AG04450 (cell line): ENCODE measurements around the gene SPC24. TPM values are rescaled to one million over a fixed set of nuclear protein-coding genes. Genes with fewer than 3 reads are reported as not detected.

Source experiments
- CTCF ChIA-PET: fragments of 300-600, 350-600 bp; formaldehyde crosslinking; extraction: SDS; loops from one replicate; lab custom pipeline; 2022; ENCODE audit warnings: antibody characterized with exemption, inconsistent platforms; lab: Charles Lee
- POLR2A ChIA-PET: fragments of 350-600 bp; formaldehyde crosslinking; extraction: SDS; loops from one replicate; lab custom pipeline; 2021; ENCODE audit warnings: antibody characterized with exemption, inconsistent platforms; lab: Yijun Ruan, JAX
- DNase-seq: peaks from one replicate; pipeline ENCODE4 v3.0.0-alpha.2; 2011; ENCODE audit warnings: low read depth, low spot score
- H3K27ac ChIP-seq: one replicate; pipeline ENCODE4 v1.5.1; 2012; ENCODE audit warnings: low read depth, low read length, control low read depth
- H3K27me3 ChIP-seq: one replicate; pipeline ENCODE4 v1.6.0; 2012; ENCODE audit warnings: low read length; ENCODE audit not compliant: control insufficient read depth, insufficient read depth
- H3K4me3 ChIP-seq: 2 replicates; pipeline ENCODE4 v1.5.1; 2011; ENCODE audit warnings: mild to moderate bottlenecking, low read depth, low read length, control low read depth
- H3K9me3 ChIP-seq: 2 replicates; pipeline ENCODE4 v1.5.1; 2012; ENCODE audit warnings: low read length; ENCODE audit not compliant: control insufficient read depth, insufficient read depth
- CTCF ChIP-seq: IDR thresholded peaks from 2 replicates; pipeline ENCODE4 v1.5.1; 2011; ENCODE audit warnings: low read depth, low read length, control low read depth, inconsistent platforms
- polyA plus RNA-seq: library from polyadenylated mRNA; depleted of rRNA; stranded (reverse); fragments of >200 nt; gene quantifications from 2 replicates; pipeline ENCODE4 v1.2.3, GENCODE V29; 2011

SPC24 gene
- polyA plus RNA-seq, 1 experiment, result 6.0 TPM

DNA sequence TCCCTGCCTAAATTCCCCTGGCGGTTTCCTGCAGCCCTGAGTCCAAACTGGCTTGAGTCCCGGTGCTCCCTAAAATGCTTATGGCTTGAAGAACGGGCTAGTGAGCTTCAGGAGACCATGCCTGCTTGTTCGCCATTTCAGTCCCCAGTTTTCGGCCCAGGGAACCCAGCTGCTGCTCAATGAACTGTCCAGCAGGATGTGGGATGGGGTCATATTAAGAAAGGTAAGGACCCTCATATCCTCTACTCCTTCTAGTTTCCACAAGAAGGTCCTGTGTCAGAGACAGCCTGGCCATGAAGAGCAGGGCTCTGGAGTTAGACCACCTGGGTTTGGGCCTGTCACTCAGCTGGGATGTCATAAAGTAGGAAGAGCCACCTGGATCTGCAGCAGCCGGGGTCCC, 17.0 kb upstream of the SPC24 start:
- Histone ChIP-seq H3K27ac (no peak overlapping the region), H3K27me3 (no peaks in the 10 kb centered on the region), H3K9me3 (no peaks in the 10 kb centered on the region; the same call in 1 of the 2 replicates), H3K4me3 (no peak overlapping the region)
- DNase-seq, result no peak
- CTCF ChIA-PET, result interaction anchor here (1.1 kb wide), 1 partner anchor 16 kb away, joined by 3 read pairs; no protein-coding TSS in a partner anchor
- no peak for TF ChIP-seq CTCF
- POLR2A ChIA-PET, result no interaction called here

DNA sequence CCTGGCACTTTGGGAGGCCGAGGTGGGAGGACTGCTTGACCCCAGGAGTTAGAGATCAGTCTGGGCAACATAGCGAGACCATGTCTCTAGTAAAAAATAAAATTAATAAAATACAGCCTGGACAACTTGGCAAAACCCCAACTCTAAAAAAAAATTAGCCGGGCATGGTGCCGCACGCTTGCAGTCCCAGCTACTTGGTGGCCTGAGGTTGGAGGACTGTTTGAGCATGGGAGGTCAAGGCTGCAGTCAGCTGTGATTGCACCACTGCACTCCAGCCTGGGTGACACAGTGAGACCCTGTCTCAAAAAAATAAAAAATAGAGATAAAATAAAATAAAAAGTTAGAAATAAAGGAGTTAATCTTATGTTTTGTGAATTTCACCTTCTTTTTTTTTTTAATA, 15.6 kb upstream of the SPC24 start:
- ChIA-PET CTCF (no interaction called here), POLR2A (interaction anchor here (0.6 kb wide), 1 partner anchor 1510 kb away, joined by 4 read pairs; no protein-coding TSS in a partner anchor)
- Histone ChIP-seq H3K27me3 (no peaks in the 10 kb centered on the region), H3K4me3 (no peak overlapping the region), H3K27ac (no peak overlapping the region), H3K9me3 (no peaks in the 10 kb centered on the region; the same call in 1 of the 2 replicates)
- no peak for TF ChIP-seq CTCF
- no peak for DNase-seq

- ChIA-PET CTCF (interaction anchor here (0.6 to 0.9 kb wide), 2 partner anchors 11 to 33 kb away, joined by 3 read pairs; no protein-coding TSS in a partner anchor), POLR2A (interaction anchor here (0.6 kb wide), 1 partner anchor 7 kb away, joined by 7 read pairs; no protein-coding TSS in a partner anchor)
- no peak for DNase-seq
- TF ChIP-seq CTCF, result no peak
- H3K27me3 ChIP-seq, result no peaks in the 10 kb centered on the region
- H3K4me3 ChIP-seq, result no peak overlapping the region
- peak overlapping the region; percentile 39 for H3K27ac ChIP-seq
- no peaks in the 10 kb centered on the region; the same call in 1 of the 2 replicates for H3K9me3 ChIP-seq
Observed at GRCh38 chr19:11169896-11170678, 14.5 kb upstream of the SPC24 start.

GRCh38 chr19:11168568-11168967, 13.0 kb upstream of the SPC24 start:
- ChIA-PET POLR2A (interaction anchor here (1.0 kb wide), 2 partner anchors 21 to 26 kb away, joined by 6 to 12 read pairs; no protein-coding TSS in a partner anchor), CTCF (interaction anchor here (0.7 to 1.7 kb wide), 2 partner anchors 30 to 42 kb away, joined by 3 to 6 read pairs; no protein-coding TSS in a partner anchor)
- Histone ChIP-seq H3K9me3 (no peaks in the 10 kb centered on the region; the same call in 1 of the 2 replicates), H3K27me3 (no peaks in the 10 kb centered on the region), H3K27ac (peak overlapping the region; percentile 78), H3K4me3 (no peak overlapping the region)
- no peak for TF ChIP-seq CTCF
- peak; percentile 69 for DNase-seq
